ENCODE measurements around the gene POC1A. TPM values are rescaled to one million over a fixed set of nuclear protein-coding genes. Genes with fewer than 3 reads are reported as not detected.

The POC1A gene
- total and polyA plus RNA-seq, 2 donors (not counting 3 experiments of a cell fraction or from before 2014, with no cell fraction given): 14.8 to 19.4 TPM

- no peaks in the 10 kb centered on the region for H3K9me3 ChIP-seq (replicated peaks; ENCODE audit: control insufficient read depth, insufficient read depth, low read length)
- H3K4me1 ChIP-seq (ENCODE audit: control insufficient read depth, extremely low read depth, insufficient read depth, low read length): no peaks in the 10 kb centered on the region
- BruUV-seq (replicated peaks): no TSS peak
- no peak overlapping the region for H3K9ac ChIP-seq (replicated peaks; ENCODE audit: extremely low read depth, insufficient read depth, low read length)
- CTCF ChIA-PET: no interaction called here
- POLR2A ChIA-PET: no interaction called here
- DNase-seq (ENCODE audit: low read depth, low spot score) (no peak), FAIRE-seq (no peak)
- intact Hi-C loops (cut with micrococcal nuclease) (no loop called here), dilution Hi-C loops (cut with MboI; ENCODE audit: extremely low pct_ligation_motif_present, low sequenced_read_pairs) (no loop called here)
- no peaks in the 10 kb centered on the region for H3K36me3 ChIP-seq (ENCODE audit: control insufficient read depth in 2 of 2, extremely low read depth in 1 of 2, insufficient read depth in 2 of 2, low read length in 2 of 2)
- H4K20me1 ChIP-seq (replicated peaks; ENCODE audit: control insufficient read depth, extremely low read depth, insufficient read depth, low read length): no peaks in the 10 kb centered on the region
- H2AFZ ChIP-seq (ENCODE audit: low read depth, low read length): no peak overlapping the region
- H3K79me2 ChIP-seq (ENCODE audit: control insufficient read depth, insufficient read depth, low read length): no peaks in the 10 kb centered on the region
- TF ChIP-seq JUN (IDR thresholded peaks at IDR 0.05; ENCODE audit: borderline replicate concordance, insufficient read depth, insufficient read length, low read depth) (no peak), EZH2 (IDR thresholded peaks at IDR 0.05; ENCODE audit: borderline replicate concordance, low read depth, low read length, severe bottlenecking) (no peak), GATA2 (IDR thresholded peaks at IDR 0.05; ENCODE audit: insufficient read depth, insufficient read length, low read depth, low read length) (no peak), MAX (IDR thresholded peaks at IDR 0.05; ENCODE audit: insufficient read depth, insufficient read length) (no peak), POLR2AphosphoS5 (IDR thresholded peaks at IDR 0.05; ENCODE audit: insufficient read depth, low read depth, low read length) (no peak), POLR2A (IDR thresholded peaks at IDR 0.05; ENCODE audit: low read depth, low read length) (no peak)
- no peaks in the 10 kb centered on the region for H3K9me1 ChIP-seq (replicated peaks; ENCODE audit: control insufficient read depth, extremely low read depth, insufficient read depth, low read length)
- no peak overlapping the region for H3K4me2 ChIP-seq (ENCODE audit: insufficient read depth, low read length)
- peaks cover 0 to 4% of the 10 kb centered on the region in 2 experiments for H3K27me3 ChIP-seq (ENCODE audit: control insufficient read depth in 2 of 2, insufficient read depth in 2 of 2, low read length in 2 of 2)
- H3K27ac ChIP-seq (ENCODE audit: insufficient read depth, low read depth, low read length): no peak overlapping the region
- H3K4me3 ChIP-seq (replicated peaks in 1 of 3; ENCODE audit: insufficient read depth in 1 of 3, low read depth in 1 of 3, low read length in 3 of 3): no peak overlapping the region
These were observed 22.0 kb upstream of the POC1A start for GRCh38 chr3:52176180-52176752.

- Histone ChIP-seq H3K27ac (ENCODE audit: insufficient read depth, low read depth, low read length) (no peak overlapping the region), H3K4me3 (replicated peaks in 1 of 3; ENCODE audit: insufficient read depth in 1 of 3, low read depth in 1 of 3, low read length in 3 of 3) (no peak overlapping the region), H4K20me1 (replicated peaks; ENCODE audit: control insufficient read depth, extremely low read depth, insufficient read depth, low read length) (no peaks in the 10 kb centered on the region), H3K9me3 (replicated peaks; ENCODE audit: control insufficient read depth, insufficient read depth, low read length) (no peaks in the 10 kb centered on the region), H3K4me2 (ENCODE audit: insufficient read depth, low read length) (no peak overlapping the region), H3K4me1 (ENCODE audit: control insufficient read depth, extremely low read depth, insufficient read depth, low read length) (no peaks in the 10 kb centered on the region), H3K27me3 (ENCODE audit: control insufficient read depth in 2 of 2, insufficient read depth in 2 of 2, low read length in 2 of 2) (peaks cover 0 to 4% of the 10 kb centered on the region in 2 experiments), H3K9me1 (replicated peaks; ENCODE audit: control insufficient read depth, extremely low read depth, insufficient read depth, low read length) (no peaks in the 10 kb centered on the region), H2AFZ (ENCODE audit: low read depth, low read length) (no peak overlapping the region), H3K36me3 (ENCODE audit: control insufficient read depth in 2 of 2, extremely low read depth in 1 of 2, insufficient read depth in 2 of 2, low read length in 2 of 2) (no peaks in the 10 kb centered on the region), H3K79me2 (ENCODE audit: control insufficient read depth, insufficient read depth, low read length) (no peaks in the 10 kb centered on the region), H3K9ac (replicated peaks; ENCODE audit: extremely low read depth, insufficient read depth, low read length) (no peak overlapping the region)
- BruUV-seq (replicated peaks): no TSS peak
- no peak for TF ChIP-seq GATA2 (IDR thresholded peaks at IDR 0.05; ENCODE audit: insufficient read depth, insufficient read length, low read depth, low read length)
- TF ChIP-seq MYC (IDR thresholded peaks at IDR 0.05; ENCODE audit: low read depth, low read length): no peak
- TF ChIP-seq POLR2AphosphoS5 (IDR thresholded peaks at IDR 0.05; ENCODE audit: insufficient read depth, low read depth, low read length): no peak
- no peak for TF ChIP-seq EZH2 (IDR thresholded peaks at IDR 0.05; ENCODE audit: borderline replicate concordance, low read depth, low read length, severe bottlenecking)
- no peak for TF ChIP-seq MAX (IDR thresholded peaks at IDR 0.05; ENCODE audit: insufficient read depth, insufficient read length)
- TF ChIP-seq POLR2A (IDR thresholded peaks at IDR 0.05; ENCODE audit: low read depth, low read length): no peak
- no peak for TF ChIP-seq FOS (IDR thresholded peaks at IDR 0.05; ENCODE audit: borderline replicate concordance, insufficient read depth, low read length)
- TF ChIP-seq CTCF (IDR thresholded peaks at IDR 0.05; ENCODE audit: extremely low read depth in 1 of 2, insufficient read depth in 1 of 2, low read depth in 1 of 2, low read length in 2 of 2): no peak
- POLR2A ChIA-PET: no interaction called here
- CTCF ChIA-PET: interaction anchor here (1.2 kb wide), 1 partner anchor 8 kb away, joined by 3 read pairs; no protein-coding TSS in a partner anchor
- intact Hi-C loops (cut with micrococcal nuclease) (no loop called here), dilution Hi-C loops (cut with MboI; ENCODE audit: extremely low pct_ligation_motif_present, low sequenced_read_pairs) (no loop called here)
- DNase-seq (ENCODE audit: low read depth, low spot score) (no peak), FAIRE-seq (no peak)
These were observed 21.4 kb upstream of the POC1A start for GRCh38 chr3:52175416-52176179.

Data from endothelial cell of umbilical vein (primary cell).